GM18505 (cell line): ENCODE measurements around the gene MLYCD.
A peak's percentile ranks its signal among the peaks of the same experiment; 100 is the strongest.

ENCODE experiments used
- ATAC-seq: cut with Tn5 transposase; IDR thresholded peaks from one replicate; pipeline ENCODE4 v1.9.1; 2021; ENCODE audit not compliant: unreplicated experiment
- POLR2A ChIP-seq: IDR thresholded peaks from 4 replicates; pipeline ENCODE4 v1.6.1; 2011; ENCODE audit warnings: borderline replicate concordance; ENCODE audit not compliant: insufficient read depth, insufficient read length; ENCODE audit errors: extremely low read depth

Gene MLYCD

DNA sequence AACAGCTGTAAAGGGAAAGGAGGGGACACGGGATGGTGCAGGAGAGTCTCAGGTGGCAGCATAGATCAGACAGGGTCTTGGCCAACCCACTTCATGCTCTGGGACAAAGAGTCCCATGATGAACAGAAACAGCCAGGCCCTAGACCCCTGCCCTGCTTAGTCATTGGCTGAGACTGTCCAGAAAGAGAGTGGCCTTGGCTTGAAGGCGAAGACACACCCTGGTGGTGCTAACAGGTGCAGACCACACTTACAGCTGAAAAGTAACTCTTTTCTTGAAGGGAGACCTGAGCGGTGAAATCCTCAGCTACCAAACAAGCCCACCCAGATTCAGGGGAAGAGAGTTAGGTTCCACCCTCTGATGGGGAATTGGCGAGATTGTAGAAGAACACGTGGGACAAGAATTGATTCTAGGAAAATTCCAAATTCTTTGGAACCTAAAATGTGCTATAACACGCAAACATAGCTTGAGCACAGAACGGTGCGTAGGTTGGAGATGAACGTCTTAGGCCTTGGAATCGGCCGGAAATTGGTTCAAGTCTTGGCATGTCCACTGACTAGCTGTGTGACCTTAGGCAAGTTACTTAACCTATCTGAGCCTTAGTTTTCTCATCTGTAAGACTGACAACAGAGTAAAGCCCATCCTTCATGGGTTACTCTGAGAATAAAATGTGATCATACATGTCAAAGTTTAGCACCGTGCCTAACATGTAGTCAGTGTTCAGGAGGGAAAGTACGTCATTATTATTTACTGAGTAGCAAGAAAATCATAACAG, 12.5 kb upstream of the MLYCD start:
- TF ChIP-seq POLR2A, result no peak
- ATAC-seq, result no peak

DNA sequence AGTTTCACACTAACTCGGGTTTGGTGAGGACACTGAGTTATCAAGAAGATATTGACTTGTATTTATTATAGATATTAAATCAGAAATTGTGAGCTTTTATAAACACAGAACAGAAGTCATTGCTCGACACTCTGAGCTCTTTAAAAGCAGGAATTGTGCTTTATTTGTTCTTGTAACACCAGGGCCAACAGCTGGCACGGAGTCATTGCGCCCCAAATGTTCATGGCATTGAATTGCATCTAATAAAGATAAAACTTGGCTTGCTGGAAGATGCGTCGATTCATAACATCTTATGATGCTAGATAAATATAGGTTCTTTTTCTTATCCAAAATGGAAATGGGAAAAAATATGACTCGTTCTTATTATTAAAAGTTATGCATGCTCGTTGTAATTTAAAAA, 11.8 kb upstream of the MLYCD start:
- no peak for ATAC-seq
- no peak for TF ChIP-seq POLR2A

DNA sequence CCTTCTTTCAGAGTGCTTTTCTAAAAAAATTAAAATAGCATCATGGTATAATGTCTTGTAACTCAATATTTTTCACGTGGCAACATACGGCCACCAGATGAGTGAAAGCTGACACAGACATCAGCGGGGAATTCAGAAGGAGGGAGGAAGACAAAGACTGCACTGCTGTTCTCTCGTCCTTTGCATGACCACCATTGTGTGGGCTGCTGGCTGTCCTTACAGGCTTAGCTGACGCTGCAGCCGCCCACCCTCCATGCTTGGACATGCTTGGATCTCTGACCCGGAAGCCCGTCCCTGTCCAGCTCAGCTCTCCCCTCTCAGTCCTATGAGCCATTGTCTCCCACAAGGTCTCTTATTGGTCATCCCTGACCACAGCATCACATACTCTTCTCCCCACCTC, 11.4 kb upstream of the MLYCD start:
- ATAC-seq, result no peak

DNA sequence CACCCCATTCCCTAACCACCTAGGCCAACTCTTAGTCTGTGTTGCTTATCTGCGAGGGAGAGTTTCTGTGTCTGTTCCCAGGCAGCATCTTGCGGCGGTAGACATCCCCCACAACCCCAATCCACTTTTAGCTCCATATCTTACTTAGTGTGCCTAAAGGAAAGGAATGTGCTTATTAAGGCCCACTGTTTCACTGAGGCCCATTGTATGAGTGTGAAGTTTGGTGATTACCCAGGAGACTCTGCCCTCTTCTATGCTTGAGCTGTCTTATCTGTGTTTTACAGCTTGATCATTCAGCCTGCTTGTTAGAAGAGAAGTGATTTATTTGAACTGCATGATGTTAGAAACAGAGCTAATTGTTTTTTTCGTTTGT, 10.3 kb upstream of the MLYCD start:
- TF ChIP-seq POLR2A, result no peak
- no peak for ATAC-seq

More for the DNA sequence above, 11.4 kb upstream of the MLYCD start:
- TF ChIP-seq POLR2A, result no peak

DNA sequence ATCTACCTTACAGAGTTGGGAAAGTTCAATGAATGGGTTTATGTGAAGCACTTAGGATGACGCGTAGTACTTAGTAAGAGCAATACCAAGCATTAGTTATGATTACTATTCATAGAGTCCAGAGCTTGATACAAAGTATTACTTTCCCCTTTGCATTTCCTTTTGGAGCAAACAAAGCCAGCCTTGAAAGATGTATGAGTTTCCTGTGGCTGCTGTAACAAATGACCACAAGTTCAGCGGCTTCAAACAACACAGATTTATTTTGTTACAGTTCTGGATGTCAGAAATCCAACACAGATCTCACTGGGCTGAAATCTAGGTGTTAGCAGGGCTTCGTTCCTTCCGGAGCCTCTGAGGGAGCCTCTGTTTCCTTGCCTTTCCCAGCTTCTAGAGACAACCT, 8.6 kb upstream of the MLYCD start:
- TF ChIP-seq POLR2A, result no peak
- no peak for ATAC-seq

DNA sequence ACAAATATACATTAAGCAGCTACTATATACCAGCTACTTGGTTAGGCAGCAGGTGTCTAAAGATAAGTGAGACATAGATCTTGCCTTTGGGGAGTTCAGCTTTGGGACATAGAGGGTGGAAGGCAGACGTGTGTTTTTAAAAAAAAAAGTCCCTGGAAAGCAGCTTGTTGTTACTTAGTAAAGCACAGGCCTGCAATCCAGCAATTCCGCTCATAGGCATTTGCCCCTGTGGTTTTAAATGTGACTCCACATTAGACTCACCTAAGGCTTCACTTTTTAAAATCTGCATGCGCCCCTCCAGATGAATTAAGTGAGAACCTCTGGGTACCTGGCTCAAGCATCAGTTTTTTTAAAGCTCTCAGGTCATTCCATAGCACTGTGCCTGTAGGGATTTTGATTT, 7.2 kb upstream of the MLYCD start:
- no peak for ATAC-seq
- TF ChIP-seq POLR2A, result no peak

DNA sequence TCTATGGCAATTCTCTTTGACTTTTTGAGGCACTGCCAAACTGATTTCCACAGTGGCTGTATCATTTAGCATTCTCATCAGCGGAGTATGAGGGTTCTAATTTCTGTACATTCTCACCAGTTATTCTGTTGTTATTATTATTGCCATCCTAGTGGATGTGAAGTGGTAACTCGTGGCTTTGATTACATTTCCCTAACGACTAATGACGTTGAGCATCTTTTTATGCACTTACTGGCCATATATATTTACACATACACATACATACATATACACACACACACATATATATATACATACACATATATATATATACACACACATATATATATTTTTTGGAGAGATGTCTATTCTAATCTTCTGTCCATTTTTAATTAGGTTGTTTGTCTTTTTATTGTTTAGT, 3.7 kb upstream of the MLYCD start:
- no peak for ATAC-seq

DNA sequence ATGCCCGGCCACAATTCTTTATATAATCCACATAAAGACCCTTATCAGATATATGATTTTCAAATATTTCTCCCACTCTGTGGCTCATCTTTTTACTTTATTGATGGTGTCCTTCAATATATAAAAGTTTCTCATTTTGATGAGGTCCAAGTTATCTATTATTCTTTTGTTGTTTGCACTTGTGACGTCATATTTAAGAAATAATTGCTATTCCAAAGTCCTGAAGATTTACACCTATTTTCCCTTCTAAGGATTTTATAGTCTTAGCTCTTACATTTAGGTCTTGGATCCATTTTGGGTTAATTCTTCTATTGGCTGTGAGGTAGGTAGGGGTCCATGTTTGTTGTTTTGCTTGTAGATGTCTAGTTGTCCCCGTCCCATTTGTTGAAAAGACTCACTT, 3.0 kb upstream of the MLYCD start:
- TF ChIP-seq POLR2A, result no peak
- no peak for ATAC-seq

More for the DNA sequence above, 3.7 kb upstream of the MLYCD start:
- TF ChIP-seq POLR2A, result no peak

DNA sequence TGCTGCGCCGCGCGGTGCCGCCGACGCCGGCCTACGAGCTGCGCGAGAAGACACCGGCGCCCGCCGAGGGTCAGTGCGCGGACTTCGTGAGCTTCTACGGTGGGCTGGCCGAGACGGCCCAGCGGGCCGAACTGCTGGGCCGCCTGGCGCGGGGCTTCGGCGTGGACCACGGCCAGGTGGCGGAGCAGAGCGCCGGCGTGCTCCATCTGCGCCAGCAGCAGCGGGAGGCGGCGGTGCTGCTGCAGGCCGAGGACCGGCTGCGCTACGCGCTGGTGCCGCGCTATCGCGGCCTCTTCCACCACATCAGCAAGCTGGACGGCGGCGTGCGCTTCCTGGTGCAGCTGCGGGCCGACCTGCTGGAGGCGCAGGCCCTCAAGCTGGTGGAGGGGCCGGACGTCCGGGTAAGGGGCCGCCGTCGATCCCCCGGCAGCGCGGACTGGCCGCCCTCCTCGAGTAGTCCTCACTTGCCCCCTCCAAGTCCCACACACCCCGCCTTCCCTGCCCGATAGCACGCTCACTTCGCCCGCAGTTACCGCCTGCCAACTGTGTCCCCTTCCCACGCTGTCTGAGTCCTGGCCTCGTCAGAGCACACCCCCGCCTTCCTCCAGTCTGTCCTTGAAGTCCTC, 470 bp downstream of the MLYCD start:
- TF ChIP-seq POLR2A, result no peak
- peak; percentile 55 for ATAC-seq

DNA sequence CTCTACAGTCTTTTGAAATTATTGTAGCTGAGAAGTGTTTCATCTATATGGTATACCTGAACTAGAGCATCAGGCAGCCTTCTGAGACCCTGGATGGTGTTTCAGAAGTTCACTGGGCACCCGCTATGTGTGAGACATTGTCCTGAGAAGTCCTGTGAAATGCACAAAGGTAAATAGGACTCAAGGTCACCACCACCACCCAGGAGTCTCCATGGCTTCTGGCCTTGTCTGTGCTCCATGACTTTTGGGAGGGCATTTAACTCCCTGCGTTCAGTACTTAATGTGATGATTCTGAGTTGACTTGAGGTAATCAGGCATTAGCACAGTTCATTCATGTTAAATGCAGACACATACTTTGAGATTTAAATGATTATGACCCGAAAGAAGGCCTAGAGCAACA, 1.1 kb downstream of the MLYCD start:
- no peak for TF ChIP-seq POLR2A
- no peak for ATAC-seq

DNA sequence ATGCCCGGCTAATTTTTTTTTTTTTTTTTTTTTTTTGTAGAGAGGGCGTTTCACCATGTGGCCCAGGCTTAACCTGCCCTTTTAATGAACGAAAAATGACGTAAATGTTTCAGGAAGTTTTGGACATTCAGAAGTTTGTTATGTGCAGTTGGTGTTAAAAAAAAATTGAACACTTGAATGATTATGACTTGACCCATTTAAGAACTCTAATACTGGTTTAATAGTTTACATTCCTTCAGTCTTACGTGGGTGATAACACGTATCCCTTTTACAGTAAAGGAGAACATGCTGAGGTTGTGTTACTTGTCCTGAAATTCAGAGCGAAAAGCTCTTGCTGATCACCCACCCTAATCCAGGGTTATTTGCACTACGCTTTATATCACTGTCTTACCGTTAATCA, 1.7 kb downstream of the MLYCD start:
- ATAC-seq, result no peak
- no peak for TF ChIP-seq POLR2A

DNA sequence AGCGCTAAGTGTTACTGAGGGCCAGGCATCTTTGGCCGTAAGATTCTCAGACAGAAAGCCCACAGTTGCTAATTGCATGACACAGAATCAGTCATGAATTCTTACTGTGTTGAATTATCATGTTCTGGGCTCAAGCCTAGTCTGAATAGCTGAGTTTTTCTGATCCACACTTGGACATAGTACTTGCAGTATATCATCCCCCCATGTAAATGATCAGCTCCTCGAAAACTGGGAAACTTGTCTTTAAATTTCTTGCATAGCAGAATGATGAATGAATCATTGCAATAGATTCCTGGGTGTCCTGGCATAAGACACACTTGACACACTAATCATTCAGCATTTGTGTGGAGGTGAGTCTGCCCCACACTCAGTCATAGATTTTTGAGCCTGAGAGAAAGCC, 2.2 kb downstream of the MLYCD start:
- ATAC-seq, result no peak
- no peak for TF ChIP-seq POLR2A

DNA sequence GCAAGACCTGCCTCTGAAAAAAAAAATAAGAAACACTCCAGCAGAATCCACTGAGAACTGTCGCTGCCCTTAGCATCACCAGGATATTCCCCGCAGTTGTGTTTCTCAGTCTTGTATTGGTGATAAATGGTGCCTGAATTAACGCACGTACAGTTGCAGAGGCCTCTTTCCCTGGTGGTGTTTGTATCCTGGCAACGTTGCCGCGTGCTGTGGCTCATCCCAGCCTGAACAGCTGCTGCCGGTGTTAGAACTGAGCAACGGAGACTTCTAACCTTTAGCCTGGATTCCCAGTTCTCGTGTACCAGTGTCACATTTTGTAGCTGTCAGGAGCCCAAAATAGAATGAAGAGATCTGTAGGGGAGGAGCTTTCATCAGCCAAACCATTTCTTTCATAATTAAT, 4.8 kb downstream of the MLYCD start:
- TF ChIP-seq POLR2A, result no peak
- ATAC-seq, result no peak

DNA sequence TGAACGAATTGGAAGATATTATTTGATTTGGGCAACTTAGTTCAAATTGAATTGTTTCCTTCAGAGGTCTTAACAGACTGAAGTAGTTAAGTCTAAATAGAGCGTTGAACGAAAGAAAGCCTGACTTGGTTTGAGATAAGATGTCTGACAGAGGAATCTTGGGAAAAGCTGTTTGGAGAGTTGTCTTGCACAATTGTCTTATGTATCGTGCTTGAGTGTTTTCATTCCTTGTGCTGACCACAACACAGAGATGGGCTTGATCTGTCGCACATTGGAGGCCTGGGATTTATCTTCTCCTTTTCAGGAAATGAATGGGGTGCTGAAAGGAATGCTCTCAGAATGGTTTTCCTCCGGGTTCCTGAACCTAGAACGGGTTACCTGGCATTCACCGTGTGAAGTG, 7.8 kb downstream of the MLYCD start:
- no peak for TF ChIP-seq POLR2A

More for the DNA sequence above, 7.8 kb downstream of the MLYCD start:
- no peak for ATAC-seq
